Neural crest cell (in vitro differentiated cells): ENCODE data around the gene RNF114. TPM values are rescaled to one million over a fixed set of nuclear protein-coding genes. Genes with fewer than 3 reads are reported as not detected.

Experiments used
- DNase-seq: peaks from one replicate; pipeline ENCODE4 v3.0.0; 2021; ENCODE audit warnings: low read depth, mixed read lengths, low spot score
- H3K27ac Mint-ChIP-seq: one replicate; pipeline ENCODE4 v1.8.0; 2021; ENCODE audit warnings: mild to moderate bottlenecking, mixed read lengths; ENCODE audit not compliant: unreplicated experiment
- H3K27me3 Mint-ChIP-seq: 2 replicates; pipeline ENCODE4 v1.8.0; 2021; ENCODE audit warnings: low read depth, mild to moderate bottlenecking, mixed read lengths
- H3K36me3 Mint-ChIP-seq: 2 replicates; pipeline ENCODE4 v1.8.0; 2021; ENCODE audit warnings: low read depth, mild to moderate bottlenecking, mixed read lengths
- H3K4me1 Mint-ChIP-seq: 2 replicates; pipeline ENCODE4 v1.8.0; 2021; ENCODE audit warnings: mixed read lengths
- H3K4me3 Mint-ChIP-seq: one replicate; pipeline ENCODE4 v1.8.0; 2021; ENCODE audit warnings: mild to moderate bottlenecking, mixed read lengths
- H3K9me3 Mint-ChIP-seq: 2 replicates; pipeline ENCODE4 v1.8.0; 2021; ENCODE audit warnings: mixed read lengths
- CTCF ChIP-seq: fragments of 200-600 bp; sonication (generic); conservative IDR thresholded peaks from 2 replicates; pipeline ENCODE4 v1.5.0; 2021; ENCODE audit warnings: antibody characterized with exemption, mild to moderate bottlenecking
- total RNA-seq: library from RNA; stranded (reverse); gene quantifications from 2 replicates; pipeline ENCODE4 v1.2.1, GENCODE V29; 2021

RNF114 gene
- total RNA-seq, 1 donor from 2014 or later, result 53.0 TPM

- H3K4me1 Mint-ChIP-seq, result peaks cover 74% of the 10 kb centered on the region
These were observed 46.9 kb upstream of the RNF114 start for GRCh38 chr20:49889001-49889934.

GRCh38 chr20:49889935-49890333 is 46.3 kb upstream of the RNF114 start:
- no peak for DNase-seq
- peak; percentile 46 for TF ChIP-seq CTCF
- Mint-ChIP-seq H3K27me3 (no peaks in the 10 kb centered on the region), H3K27ac (peak overlapping the region; percentile 5), H3K9me3 (no peaks in the 10 kb centered on the region), H3K4me1 (peaks cover 74% of the 10 kb centered on the region), H3K36me3 (peaks cover 4% of the 10 kb centered on the region), H3K4me3 (peak overlapping the region; percentile 33)

More at GRCh38 chr20:49889001-49889934, 46.9 kb upstream of the RNF114 start:
- peak overlapping the region; percentile 5 for H3K27ac Mint-ChIP-seq
- H3K4me3 Mint-ChIP-seq, result peak overlapping the region; percentile 33
- peaks cover 4% of the 10 kb centered on the region for H3K36me3 Mint-ChIP-seq
- no peaks in the 10 kb centered on the region for H3K9me3 Mint-ChIP-seq
- TF ChIP-seq CTCF, result no peak
- DNase-seq, result no peak
- H3K27me3 Mint-ChIP-seq, result no peaks in the 10 kb centered on the region

GRCh38 chr20:49890471-49891361 is 45.5 kb upstream of the RNF114 start:
- H3K36me3 Mint-ChIP-seq, result peaks cover 4% of the 10 kb centered on the region
- H3K27ac Mint-ChIP-seq, result peak overlapping the region; percentile 83
- H3K4me1 Mint-ChIP-seq, result peaks cover 74% of the 10 kb centered on the region
- no peaks in the 10 kb centered on the region for H3K9me3 Mint-ChIP-seq
- H3K27me3 Mint-ChIP-seq, result no peaks in the 10 kb centered on the region
- H3K4me3 Mint-ChIP-seq, result peak overlapping the region; percentile 50
- no peak for DNase-seq
- TF ChIP-seq CTCF, result no peak

GRCh38 chr20:49891476-49892110 is 44.6 kb upstream of the RNF114 start:
- Mint-ChIP-seq H3K4me1 (peaks cover 69% of the 10 kb centered on the region), H3K9me3 (no peaks in the 10 kb centered on the region), H3K27me3 (no peaks in the 10 kb centered on the region), H3K4me3 (peak overlapping the region; percentile 50), H3K36me3 (peaks cover 4% of the 10 kb centered on the region), H3K27ac (peak overlapping the region; percentile 83)
- TF ChIP-seq CTCF, result no peak
- no peak for DNase-seq

GRCh38 chr20:49892260-49892659 is 43.9 kb upstream of the RNF114 start:
- peaks cover 3% of the 10 kb centered on the region for H3K36me3 Mint-ChIP-seq
- peaks cover 62% of the 10 kb centered on the region for H3K4me1 Mint-ChIP-seq
- no peaks in the 10 kb centered on the region for H3K9me3 Mint-ChIP-seq
- H3K27ac Mint-ChIP-seq, result peak overlapping the region; percentile 22
- DNase-seq, result no peak
- no peak overlapping the region for H3K4me3 Mint-ChIP-seq
- H3K27me3 Mint-ChIP-seq, result no peaks in the 10 kb centered on the region
- TF ChIP-seq CTCF, result no peak
